Fibroblast of skin of left biceps (primary cell): ENCODE measurements around the gene KCNK5.

Source experiments
- DNase-seq, 2 experiments: peaks; one replicate each; pipeline ENCODE4 v3.0.0-alpha.2; 2013; ENCODE audit warnings: low read depth in 2 of 2

Gene KCNK5

GRCh38 chr6:39228992-39229767 is at the start of gene KCNK5:
Gene KCNK5, minus strand, starts transcription at chr6:39229475. Its CDS starts 364 bp downstream, at chr6:39229111.
- peak in 1 of 2 experiments; percentile 1 for DNase-seq

GRCh38 chr6:39276379-39276995 is 47.2 kb upstream of the KCNK5 start:
- DNase-seq = no peak

GRCh38 chr6:39274903-39275302 is 45.6 kb upstream of the KCNK5 start:
- DNase-seq = no peak

GRCh38 chr6:39274471-39274870 is 45.2 kb upstream of the KCNK5 start:
- DNase-seq = no peak

- DNase-seq = no peak
These were observed 44.1 kb upstream of the KCNK5 start for GRCh38 chr6:39273406-39273821.

GRCh38 chr6:39269961-39270360 is 40.7 kb upstream of the KCNK5 start:
- no peak for DNase-seq

GRCh38 chr6:39268721-39269120 is 39.4 kb upstream of the KCNK5 start:
- DNase-seq = no peak

GRCh38 chr6:39268171-39268570 is 38.9 kb upstream of the KCNK5 start:
- DNase-seq = no peak

- no peak for DNase-seq
These were observed 37.6 kb upstream of the KCNK5 start for GRCh38 chr6:39266782-39267355.

GRCh38 chr6:39266375-39266774 is 37.1 kb upstream of the KCNK5 start:
- no peak for DNase-seq

- no peak for DNase-seq
These were observed 34.2 kb upstream of the KCNK5 start for GRCh38 chr6:39263303-39264037.

- no peak for DNase-seq
These were observed 32.5 kb upstream of the KCNK5 start for GRCh38 chr6:39261751-39262150.

GRCh38 chr6:39260953-39261352 is 31.7 kb upstream of the KCNK5 start:
- no peak for DNase-seq

GRCh38 chr6:39260456-39260855 is 31.2 kb upstream of the KCNK5 start:
- DNase-seq = no peak

GRCh38 chr6:39256294-39256940 is 27.1 kb upstream of the KCNK5 start:
- no peak for DNase-seq

- DNase-seq = no peak
These were observed 25.8 kb upstream of the KCNK5 start for GRCh38 chr6:39254999-39255535.

- no peak for DNase-seq
These were observed 22.1 kb upstream of the KCNK5 start for GRCh38 chr6:39251406-39251805.

- no peak for DNase-seq
These were observed 21.2 kb upstream of the KCNK5 start for GRCh38 chr6:39250507-39250906.

GRCh38 chr6:39249278-39249677 is 20.0 kb upstream of the KCNK5 start:
- DNase-seq = no peak

GRCh38 chr6:39247667-39248194 is 18.5 kb upstream of the KCNK5 start:
- DNase-seq = no peak

- no peak for DNase-seq
These were observed 14.5 kb upstream of the KCNK5 start for GRCh38 chr6:39243809-39244208.
